ENCODE measurements around the gene SHLD3.
"Not testable (repeated sequence)": the region's sequence is repeated elsewhere in the genome, so short reads cannot be mapped to it uniquely, and the experiment has no call there.

The SHLD3 gene, protein sequence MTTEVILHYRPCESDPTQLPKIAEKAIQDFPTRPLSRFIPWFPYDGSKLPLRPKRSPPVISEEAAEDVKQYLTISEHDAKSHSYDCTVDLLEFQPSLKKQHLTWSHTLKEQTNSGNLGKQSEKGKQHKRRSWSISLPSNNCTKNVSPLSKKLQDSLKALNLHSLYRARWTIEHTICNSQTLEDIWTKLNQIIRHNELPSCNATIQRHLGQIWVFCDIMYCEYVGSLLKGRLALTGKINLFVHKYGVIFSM

DNA sequence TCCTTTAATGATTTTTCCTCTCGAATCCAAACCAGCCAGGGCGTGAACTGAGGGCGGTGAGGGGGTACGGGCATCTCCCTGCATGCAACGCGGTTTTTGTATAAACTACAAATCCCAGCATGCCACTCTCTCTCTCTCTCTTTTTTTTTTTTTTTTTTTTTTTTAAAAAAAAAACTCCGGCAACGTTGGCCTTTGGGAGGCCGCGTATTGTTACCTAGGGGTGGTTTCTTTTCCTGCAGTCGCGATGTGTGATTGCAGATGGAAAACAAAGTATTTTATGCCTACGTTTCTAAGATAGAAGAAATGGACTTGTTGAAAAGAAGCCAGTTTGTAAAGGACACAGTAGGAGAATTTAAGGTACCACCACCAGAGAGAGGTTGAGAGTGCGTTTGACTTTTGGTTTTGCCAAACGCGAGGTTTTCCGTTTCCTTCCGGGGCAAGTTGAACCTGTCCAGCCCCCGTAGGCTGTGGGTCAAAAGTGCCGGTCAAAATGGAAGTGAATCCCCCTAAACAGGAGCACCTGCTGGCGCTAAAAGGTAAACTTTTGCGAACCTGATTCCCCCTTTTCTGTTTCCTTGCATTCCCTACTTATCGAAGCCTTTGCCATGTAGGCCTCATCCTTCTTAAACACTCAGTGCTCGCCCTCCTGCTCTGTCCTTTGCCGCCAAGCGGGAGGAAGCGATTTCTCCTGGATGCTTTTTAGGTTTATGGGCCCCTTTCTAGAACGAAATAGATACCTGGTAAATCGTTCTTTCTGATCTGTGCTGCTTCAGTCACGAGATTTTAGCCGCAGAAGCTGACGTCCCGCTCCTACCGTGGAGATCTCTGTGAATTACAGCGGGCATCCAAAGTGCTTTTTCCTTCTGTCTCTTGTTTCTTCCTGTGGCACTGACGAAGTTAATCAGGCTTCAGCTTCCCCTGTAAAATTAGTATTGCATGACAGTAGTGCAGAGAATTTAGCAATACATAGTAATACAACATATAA is at the start of gene SHLD3, which contains the start of gene TRAPPC13:
Gene SHLD3 (plus strand): TSS at position 457 of the 985 bp plus-strand sequence. CDS start 4,561 bp downstream, outside the sequence.
Gene TRAPPC13 (plus strand): TSS at position 457 of the 985 bp plus-strand sequence. CDS start 34 bp downstream, at position 491.
- no peak for DNase-seq

DNA sequence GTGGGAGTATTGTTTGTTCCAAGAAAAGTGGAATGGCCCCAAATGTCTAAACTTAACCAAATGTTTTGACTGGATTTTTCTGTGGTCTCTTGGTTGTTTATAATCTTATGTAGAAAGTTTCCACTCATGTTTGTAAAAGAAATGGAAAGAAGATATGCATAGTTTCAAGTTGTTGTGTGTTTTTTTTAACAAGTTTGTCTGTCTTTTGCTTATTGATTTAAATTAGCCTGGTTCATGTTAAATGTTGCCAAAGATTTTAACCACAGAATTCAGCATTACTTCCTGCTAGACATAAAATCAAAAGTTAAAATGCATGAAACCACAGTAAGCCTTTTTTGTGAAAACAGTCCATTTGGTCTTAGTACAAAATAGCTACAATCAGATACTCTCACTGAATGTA is 47.7 kb upstream of the SHLD3 start:
- DNase-seq = no peak

DNA sequence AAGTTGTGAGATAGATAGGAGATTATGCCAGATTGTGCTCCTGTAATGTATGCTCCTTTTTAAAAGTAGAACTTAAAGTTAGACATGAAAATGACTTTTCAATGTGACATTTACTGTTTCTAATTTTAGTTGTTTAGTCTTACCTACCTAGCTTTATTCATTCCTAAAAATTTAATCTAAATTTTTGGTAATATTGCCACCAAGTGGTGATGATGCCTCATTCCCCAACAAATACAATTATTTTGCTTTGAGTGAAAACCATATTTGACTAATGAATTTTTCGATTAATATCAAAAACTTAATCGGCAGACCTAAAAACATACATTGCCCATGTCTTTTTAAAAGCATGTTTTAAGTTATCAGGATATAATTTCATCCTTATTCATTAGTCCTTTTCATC is 36.1 kb upstream of the SHLD3 start:
- DNase-seq = no peak

DNA sequence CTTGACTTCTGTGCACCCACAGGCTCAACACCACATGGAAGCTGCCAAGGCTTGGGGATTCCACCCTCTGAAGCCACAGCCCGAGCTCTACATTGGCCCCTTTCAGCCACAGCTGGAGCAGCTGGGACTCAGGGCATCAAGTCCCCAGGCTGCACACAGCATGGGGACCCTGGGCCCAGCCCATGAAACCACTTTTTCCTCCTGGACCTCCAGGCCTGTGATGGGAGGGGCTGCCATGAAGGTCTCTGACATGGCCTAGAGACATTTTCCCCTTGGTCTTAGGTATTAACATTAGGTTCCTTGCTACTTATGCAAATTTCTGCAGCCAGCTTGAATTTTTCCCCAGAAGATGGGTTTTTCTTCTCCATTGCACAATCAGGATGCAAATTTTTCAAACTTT is 23.1 kb upstream of the SHLD3 start:
- DNase-seq = not testable (repeated sequence)

DNA sequence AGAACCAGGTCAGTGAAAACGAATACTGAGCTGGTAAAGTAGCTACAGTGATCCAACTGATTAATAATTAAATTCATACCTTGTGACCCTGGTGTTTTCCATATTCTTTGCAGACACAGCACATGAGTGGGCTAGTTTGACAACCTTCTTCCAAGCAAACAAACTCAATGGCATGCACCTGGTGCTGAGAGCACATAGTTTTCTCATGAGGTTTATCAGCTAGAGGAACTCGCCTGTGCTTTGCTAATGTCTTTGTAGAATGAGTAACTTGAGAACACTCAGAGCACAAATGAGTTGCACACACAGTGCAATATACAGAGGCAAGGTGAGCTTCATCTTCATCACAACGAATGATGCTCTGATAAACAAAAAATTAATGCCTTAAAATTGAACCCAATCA is 13.3 kb upstream of the SHLD3 start:
- DNase-seq = no peak

DNA sequence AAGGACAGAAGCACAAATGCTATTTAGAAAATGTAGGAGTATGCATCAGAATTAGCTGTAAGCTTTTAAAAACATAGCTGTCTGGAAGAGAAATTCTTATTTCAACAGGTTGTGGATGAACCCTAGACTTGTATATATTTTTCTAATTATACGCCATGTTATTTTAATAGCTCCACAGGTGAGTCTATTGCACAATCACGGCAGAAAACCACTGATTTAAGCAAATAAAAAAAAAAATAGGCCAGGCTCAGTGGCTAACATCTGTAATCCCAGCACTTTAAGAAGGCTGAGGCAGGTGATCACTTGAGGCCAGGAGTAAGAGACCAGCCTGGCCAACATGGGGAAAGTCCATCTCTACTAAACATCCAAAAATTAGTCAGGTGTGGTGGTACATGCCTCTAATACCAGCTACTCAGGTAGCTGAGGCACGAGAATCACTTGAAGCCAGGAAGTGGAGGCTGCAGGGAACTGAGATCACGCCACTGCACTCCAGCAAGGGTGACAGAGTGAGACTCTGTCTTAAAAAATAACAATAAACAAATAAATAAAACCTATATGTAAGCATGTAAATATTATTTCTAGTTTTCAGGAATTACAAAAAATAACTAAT is 12.4 kb upstream of the SHLD3 start:
- no peak for DNase-seq

DNA sequence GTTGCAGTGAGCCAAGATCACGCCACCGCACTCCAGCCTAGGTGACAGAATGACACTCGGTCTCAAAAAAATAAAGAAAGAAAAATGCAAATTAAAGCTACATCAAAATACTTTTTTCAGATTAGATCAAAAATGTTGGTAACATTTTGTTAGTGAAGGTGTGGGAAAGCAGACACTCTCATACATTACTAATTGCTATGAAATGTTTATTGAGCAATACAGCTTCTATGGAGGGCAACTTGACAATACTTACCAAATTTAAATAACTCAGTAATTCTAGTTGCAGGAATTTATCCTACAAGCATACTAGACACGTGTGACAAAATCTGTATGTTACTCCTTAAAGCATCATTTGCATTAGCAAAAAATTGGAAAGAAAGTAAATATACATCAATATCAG is 4.8 kb upstream of the SHLD3 start:
- DNase-seq = no peak

DNA sequence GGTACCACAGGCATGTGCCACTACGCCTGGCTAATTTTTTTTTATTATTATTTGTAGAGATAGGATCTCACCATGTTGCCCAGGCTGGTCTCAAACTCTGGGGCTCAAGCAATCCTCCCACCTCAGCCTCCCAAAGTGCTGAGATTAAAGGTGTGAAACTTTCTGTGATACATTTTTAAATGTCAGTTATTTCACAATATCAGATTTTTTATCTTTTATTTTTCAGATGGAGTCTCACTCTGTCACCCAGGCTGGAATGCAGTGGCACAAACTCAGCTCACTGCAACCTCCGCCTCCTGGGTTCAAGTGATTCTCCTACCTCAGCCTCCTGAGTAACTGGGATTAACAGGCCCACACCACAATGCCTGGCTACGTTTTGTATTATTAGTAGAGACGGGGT is 2.9 kb upstream of the SHLD3 start:
- DNase-seq = not testable (repeated sequence)

DNA sequence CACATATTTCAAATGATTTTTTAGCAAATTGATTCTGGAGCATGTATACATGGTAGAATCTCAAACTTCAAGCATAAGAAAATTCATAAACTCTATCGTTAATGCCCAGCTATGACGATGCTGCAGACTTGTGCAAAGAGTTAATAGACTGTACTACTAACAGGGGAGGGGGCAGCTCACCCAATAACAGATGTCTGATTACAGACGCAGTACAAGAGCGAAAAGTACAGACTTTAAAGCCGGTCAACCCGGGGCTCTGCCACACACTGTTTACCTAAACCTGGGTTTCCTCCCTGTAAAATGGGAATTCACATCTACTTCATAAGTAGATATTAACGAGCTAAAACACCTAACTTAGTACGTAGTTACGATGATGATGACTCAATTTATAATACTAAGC is 1.3 kb upstream of the SHLD3 start:
- DNase-seq = no peak

DNA sequence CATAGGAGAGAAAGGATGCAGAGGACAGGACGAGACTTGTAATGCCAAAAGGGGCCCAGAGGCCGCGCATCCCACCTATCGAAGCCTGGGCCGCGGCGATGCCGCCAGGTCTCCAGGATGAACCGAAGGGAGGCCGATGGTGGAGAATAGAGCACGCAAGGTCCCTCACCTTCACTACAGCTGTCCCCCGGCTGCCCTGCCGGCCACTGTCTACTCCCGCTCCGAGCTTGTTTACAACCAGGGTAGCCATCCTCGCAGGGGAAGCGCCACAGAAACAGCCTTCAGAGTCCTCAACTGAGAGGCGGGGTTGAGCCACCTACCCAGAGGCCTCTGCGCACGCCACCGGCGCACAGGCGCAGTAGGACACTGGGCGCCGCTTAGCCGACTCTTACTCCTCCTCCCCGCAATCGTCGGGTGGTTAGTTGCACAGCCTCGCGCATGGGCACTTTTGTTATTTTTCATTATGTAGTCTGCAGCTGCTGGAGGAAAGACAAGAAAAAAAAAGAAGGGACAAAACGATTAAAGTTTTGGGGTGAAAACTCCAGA is 729 bp upstream of the SHLD3 start, which contains the start of gene TRIM23:
Gene TRIM23 (minus strand): TSS at position 309 of the 546 bp plus-strand sequence. CDS start 59 bp downstream, at position 250.
- DNase-seq = peak; percentile 37

DNA sequence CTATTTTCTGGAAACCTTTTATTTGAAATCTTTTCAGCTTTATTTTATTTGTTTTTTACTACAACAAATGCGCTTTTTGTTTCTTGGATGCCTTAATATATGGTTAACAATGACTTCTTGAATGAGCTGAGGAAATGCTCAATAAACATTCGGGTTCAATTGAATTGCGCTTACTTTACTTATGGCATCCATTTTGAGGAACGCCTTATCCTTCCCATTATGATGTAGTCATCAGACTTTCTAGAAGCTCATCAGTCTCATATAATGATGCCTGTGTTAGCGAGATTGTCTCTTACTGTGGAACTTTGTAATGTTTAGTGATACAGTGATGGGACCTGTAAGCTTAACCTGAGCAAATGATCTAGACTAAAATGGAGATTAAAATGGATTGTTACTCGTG is 916 bp downstream of the SHLD3 start:
- no peak for DNase-seq

DNA sequence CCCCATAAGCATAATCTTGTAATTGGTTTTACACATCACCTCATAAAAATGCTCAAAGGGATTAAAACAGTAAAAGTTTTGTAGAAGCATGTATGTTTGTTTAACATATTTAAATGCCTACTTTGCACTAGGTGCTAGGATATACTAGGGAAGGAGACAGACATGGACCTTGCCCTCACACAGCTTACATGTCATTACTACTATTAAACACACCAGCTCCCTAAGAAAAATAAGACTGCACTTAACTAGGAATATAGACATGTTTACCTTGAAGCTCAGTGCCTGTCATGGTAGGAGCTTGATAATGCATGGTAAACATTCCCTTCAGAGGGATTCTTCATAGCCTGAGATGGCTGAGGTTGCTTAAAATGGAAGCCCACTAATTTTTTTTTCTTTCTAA is 6.2 kb downstream of the SHLD3 start:
- no peak for DNase-seq

DNA sequence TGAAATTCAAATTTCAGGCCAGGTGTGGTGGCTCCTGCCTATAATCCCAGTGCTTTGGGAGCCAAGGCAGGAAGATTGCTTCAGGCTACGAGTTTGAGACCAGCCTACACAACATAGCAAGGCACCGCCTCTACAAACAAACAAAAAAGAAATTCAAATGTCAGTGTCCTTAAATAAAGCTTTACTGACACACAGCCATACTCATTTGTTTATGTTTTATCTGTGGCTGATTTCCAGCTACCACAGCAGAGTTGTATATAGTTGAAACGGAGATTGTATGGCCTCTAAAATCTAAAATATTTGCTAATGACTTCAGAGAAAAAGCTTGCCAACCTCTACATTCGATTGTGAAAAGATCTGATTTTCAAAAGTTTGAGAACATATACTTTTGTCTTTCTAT is 15.4 kb downstream of the SHLD3 start:
- DNase-seq = no peak

DNA sequence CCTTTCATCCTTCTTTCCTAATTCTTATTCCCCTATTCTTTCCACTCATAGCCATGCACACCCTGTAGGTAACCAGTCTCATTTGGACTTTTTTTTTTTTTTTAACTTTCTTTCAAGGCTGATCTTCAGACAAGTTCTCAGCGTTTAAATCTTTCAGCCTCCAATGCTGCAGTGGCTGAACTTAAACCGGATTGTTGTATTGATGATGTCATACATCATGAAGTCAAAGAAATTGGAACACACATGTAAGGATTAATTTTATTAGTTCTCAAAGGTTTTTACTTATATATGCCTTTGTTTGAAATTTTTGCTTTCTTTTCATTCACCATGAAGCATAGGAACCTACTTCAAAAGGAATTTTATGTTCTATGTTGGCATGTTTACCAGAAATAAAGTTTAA is 22.1 kb downstream of the SHLD3 start:
- DNase-seq = no peak

DNA sequence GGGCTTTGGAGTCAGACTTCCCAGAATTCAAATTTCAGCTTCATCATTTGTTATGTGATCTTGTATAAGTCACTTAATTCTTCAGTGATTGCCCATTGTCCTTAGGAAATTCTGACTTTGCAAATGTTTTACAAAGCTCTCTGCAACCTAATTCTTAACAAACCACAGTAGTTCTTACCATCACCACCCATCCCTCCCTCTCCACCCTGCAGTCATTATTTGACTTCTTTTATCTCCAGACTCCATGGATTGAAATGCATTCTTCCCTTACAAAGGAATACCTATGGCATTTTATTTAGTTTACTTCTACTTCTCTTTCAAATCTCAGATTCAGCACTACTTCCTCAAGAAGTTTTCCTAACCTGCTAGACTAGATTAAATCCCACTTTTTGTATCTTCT is 23.1 kb downstream of the SHLD3 start:
- DNase-seq = no peak

DNA sequence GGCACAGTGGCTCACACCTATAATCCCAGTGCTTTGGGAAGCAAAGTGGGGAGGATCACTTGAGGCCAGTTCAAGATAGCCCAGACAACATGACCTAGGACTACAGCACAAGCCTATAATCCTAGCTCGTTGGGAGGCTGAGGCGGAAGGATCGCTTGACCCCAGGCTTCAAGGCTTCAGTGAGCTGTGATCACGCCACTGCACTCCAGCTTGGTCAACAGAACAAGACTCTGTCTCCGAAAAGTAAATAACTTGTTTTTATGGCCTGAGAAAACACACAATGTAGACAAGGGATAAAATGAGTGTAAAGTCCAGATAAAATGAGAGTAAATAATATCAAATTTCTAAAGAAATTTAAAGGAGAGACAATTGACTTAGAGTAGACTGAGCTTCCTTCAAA is 26.3 kb downstream of the SHLD3 start:
- no peak for DNase-seq

DNA sequence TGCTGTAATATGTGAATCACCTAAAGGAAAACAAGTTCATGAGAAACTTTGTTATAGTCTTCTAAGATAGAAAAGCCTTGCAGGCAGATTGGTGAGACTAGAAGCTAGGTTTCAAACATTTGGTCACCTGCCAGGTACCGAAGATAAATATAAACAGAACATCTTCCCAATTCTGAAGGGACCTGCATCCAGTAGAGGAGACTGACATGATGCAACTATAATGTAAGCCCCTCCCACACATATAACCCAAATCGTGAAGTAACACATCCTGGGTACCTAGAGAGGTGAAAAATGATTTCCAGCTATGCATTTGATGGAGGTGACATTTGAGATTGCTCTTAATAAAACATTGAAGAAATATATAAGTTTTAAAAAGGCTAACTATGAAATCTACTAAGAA is 29.9 kb downstream of the SHLD3 start:
- no peak for DNase-seq

DNA sequence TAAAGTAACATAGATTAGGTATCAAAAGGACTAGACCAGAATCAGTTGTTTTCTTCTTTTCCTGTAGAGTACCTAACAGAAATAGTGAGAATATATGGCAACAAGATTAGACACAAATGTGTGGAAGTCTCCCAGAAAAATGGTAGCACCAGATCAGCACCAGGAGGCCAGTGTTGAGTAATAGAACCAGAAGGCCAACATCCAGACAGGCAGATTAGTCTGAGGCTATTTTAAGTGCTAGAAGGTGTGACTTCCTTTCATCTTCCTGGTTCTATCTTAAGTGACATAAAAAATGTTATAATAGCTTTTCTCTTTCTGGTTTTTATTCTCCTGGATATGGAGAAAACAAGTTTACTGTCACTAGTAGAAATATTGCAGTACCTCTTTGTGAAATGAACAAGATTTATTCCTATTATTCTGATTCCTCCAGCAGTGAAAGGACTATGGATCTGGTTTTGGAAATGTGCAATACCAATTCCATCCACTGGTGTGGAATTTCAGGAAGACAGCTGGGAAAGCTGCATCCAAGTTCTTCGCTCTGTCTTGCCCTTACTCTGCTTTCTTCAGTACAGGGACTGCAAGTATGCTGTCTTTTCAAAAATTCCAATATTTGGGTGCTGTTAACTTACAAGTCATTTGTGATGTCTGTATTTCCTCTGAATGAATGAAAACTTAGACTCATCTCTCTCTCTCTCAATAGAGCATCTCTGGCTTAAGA is 39.1 kb downstream of the SHLD3 start:
- DNase-seq = peak; percentile 10

DNA sequence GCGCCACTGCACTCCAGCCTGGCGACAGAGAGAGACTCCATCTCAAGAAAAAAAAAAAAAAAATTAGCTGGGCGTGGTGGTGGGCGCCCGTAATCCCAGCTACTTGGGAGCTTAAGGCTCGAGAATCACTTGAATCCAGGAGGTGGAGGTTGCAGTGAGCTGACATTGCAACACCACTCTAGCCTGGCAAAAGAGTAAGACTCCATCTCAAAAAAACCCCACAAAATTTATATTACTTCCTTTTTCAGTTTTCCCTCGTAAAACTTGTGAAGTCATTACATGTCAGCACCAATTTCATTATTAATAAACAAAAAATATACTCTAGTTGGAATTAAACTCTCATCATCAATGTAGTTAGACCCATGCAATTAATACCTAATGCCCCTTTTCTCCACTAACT is 43.9 kb downstream of the SHLD3 start:
- DNase-seq = no peak

DNA sequence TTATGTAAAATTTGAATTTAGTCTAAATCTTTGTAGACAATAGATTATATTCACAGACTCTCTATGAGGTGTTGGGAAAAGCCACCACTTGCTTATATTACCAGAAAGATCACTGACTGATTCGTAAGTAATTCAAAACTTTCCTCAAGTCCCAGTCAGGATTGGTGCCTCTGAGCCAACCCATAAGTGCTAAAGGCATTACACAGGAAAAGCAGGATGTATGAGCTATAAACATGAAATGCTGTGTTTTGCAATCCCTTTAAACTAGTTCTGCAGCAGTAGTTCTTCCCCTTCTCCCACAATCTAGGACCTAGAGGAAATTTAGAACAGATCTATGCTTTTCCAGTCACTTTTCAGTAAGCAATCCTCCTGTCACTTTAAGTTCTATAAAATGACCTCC is 48.0 kb downstream of the SHLD3 start:
- DNase-seq = no peak

DNA sequence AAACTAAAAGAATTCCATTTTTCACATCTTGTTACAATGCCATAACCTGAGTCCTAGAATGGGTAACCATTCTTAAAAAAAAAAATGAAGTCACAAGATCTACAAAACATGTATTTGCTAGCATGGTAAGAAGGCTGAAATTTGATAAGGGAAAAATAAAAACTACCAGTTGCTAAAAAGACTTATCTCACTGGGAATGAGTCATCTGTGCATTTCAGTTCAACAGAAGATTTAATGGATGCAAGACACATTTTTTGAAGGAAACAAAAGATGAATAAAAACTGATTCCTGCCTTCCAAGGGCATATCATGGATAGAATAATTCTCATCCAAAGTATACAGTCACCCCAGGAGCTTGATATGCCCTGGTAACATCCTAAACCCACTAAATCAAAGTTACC is 49.9 kb downstream of the SHLD3 start:
- no peak for DNase-seq

DNA sequence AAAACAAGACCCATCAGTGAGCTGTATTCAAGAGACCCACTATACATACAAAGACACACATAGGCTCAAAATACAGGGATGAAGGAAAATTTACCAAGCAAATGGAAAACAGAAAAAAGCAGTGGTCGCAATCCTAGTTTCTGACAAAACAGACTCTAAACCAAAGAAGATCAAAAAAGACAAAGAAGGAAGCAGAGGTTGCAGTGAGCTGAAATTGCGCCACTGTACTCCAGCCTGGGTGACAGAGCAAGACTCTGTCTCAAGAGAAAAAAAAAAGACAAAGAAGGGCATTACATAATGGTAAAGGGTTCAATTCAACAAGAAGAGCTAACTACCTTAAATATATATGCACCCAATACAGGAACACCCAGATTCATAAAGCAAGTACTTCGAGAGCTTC is 51.2 kb downstream of the SHLD3 start:
- DNase-seq = not testable (repeated sequence)
